Progenitor cell of endocrine pancreas (in vitro differentiated cells): Measurements from ENCODE around the gene MYADML2. TPM values are rescaled to one million over a fixed set of nuclear protein-coding genes. Genes with fewer than 3 reads are reported as not detected.

ENCODE experiments used
- DNase-seq: peaks from one replicate; pipeline ENCODE4 v3.0.0; 2021; ENCODE audit warnings: low spot score; ENCODE audit not compliant: unreplicated experiment
- H3K27ac Mint-ChIP-seq: 2 replicates; pipeline ENCODE4 v1.8.0; 2021; ENCODE audit warnings: mild to moderate bottlenecking, moderate library complexity, mixed read lengths
- H3K27me3 Mint-ChIP-seq: 2 replicates; pipeline ENCODE4 v1.8.0; 2021; ENCODE audit warnings: mixed read lengths
- H3K36me3 Mint-ChIP-seq: 2 replicates; pipeline ENCODE4 v1.8.0; 2022; ENCODE audit warnings: mixed read lengths; ENCODE audit not compliant: insufficient read depth
- H3K4me1 Mint-ChIP-seq: 2 replicates; pipeline ENCODE4 v1.8.0; 2021; ENCODE audit warnings: low read depth, mixed read lengths
- H3K4me3 Mint-ChIP-seq: 2 replicates; pipeline ENCODE4 v1.8.0; 2021; ENCODE audit warnings: low read depth, mild to moderate bottlenecking, moderate library complexity, mixed read lengths
- H3K9me3 Mint-ChIP-seq: 2 replicates; pipeline ENCODE4 v1.8.0; 2021; ENCODE audit warnings: low read depth, mixed read lengths
- CTCF ChIP-seq: fragments of 200-600 bp; sonication (generic); IDR thresholded peaks from one replicate; pipeline ENCODE4 v1.5.0; 2021; ENCODE audit warnings: antibody characterized with exemption, mild to moderate bottlenecking; ENCODE audit not compliant: unreplicated experiment
- total RNA-seq: library from RNA; stranded (reverse); gene quantifications from 2 replicates; pipeline ENCODE4 v1.2.1, GENCODE V29; 2021

Gene MYADML2
- total RNA-seq, 1 donor from 2014 or later = not detected

GRCh38 chr17:81980707-81981343 is 33.8 kb upstream of the MYADML2 start:
- Mint-ChIP-seq H3K9me3 (no peaks in the 10 kb centered on the region), H3K27me3 (peaks cover 7% of the 10 kb centered on the region), H3K36me3 (peaks cover 4% of the 10 kb centered on the region), H3K4me3 (no peak overlapping the region), H3K27ac (no peak overlapping the region), H3K4me1 (peaks cover 2% of the 10 kb centered on the region)
- no peak for TF ChIP-seq CTCF
- no peak for DNase-seq

DNA sequence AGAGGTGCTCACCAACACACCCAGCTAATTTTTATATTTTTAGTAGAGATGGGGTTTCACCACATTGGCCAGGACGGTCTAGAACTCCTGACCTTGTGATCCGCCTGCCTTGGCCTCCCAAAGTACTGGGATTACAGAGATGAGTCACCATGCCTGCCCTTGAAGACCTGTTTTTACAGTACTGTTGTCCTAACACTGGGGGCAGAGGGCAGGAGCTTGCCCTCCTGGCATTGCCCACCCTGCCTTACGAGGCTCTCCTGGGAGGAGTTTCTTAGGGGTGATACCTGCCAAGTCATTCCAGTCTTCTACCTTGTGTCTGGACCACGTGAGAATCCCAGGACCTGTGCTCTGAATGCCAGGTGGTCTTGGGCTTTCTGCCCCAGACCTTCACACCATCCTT is 33.1 kb upstream of the MYADML2 start:
- Mint-ChIP-seq H3K4me3 (peak overlapping the region; percentile 24), H3K36me3 (peaks cover 2% of the 10 kb centered on the region), H3K27me3 (peaks cover 7% of the 10 kb centered on the region), H3K27ac (no peak overlapping the region), H3K4me1 (peaks cover 2% of the 10 kb centered on the region), H3K9me3 (no peaks in the 10 kb centered on the region)
- DNase-seq = no peak
- TF ChIP-seq CTCF = no peak

DNA sequence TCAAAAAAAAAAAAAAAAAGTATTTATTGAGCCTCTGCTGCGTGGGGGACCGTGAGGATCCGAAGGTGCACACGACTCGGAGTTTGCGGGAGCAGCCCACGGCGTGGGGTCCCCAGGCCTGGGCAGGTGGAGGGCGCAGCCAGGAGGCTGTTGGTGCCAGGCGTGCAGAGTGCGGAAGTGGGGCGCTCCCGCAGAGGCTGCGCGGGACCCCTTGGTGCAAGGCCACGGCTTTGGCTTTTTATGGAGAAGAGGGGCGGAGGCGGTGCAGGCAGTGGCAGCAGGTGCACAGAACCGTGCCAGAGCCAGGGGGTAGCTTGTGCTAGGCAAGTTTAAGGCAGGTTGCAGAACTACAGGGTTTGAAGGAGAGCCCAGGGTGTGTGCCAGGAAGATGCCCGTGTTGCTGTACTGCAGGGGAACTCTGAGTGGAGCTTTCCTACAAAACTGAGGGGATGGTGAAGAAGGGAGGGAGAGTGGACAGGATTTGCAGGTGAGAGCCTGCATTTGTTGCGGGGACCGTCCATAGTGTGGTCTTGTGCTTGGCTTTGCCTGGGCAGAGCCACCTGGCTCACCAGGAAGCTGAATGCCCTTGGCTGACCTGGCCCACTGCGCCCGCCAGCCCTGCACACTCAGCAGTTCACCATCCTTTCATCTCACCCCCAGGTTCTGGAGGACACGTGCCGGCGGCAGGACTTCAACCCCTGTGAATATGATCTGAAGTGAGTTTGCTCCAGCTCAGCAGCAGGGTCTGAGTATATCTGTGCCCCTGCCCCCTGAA is 31.7 kb upstream of the MYADML2 start:
- Mint-ChIP-seq H3K36me3 (no peaks in the 10 kb centered on the region), H3K4me1 (peaks cover 2% of the 10 kb centered on the region), H3K27me3 (peaks cover 10% of the 10 kb centered on the region), H3K27ac (peak overlapping the region; percentile 86), H3K4me3 (peak overlapping the region; percentile 71), H3K9me3 (no peaks in the 10 kb centered on the region)
- no peak for TF ChIP-seq CTCF
- no peak for DNase-seq

GRCh38 chr17:81977211-81977808 is 30.3 kb upstream of the MYADML2 start, which contains the start of gene ASPSCR1:
ASPSCR1 (plus strand) TSS chr17:81977629; CDS start chr17:81977647, 18 bp downstream.
- H3K27ac Mint-ChIP-seq = peak within 1 kb of the TSS; percentile 94
- DNase-seq = peak; percentile 85
- H3K4me3 Mint-ChIP-seq = peak within 1 kb of the TSS; percentile 88
- H3K9me3 Mint-ChIP-seq = no peaks in the 10 kb centered on the region
- peaks cover 10% of the 10 kb centered on the region for H3K27me3 Mint-ChIP-seq
- peaks cover 2% of the 10 kb centered on the region for H3K4me1 Mint-ChIP-seq
- TF ChIP-seq CTCF = no peak
- H3K36me3 Mint-ChIP-seq = no peaks in the 10 kb centered on the region

- Mint-ChIP-seq H3K4me3 (peak overlapping the region; percentile 88), H3K9me3 (no peaks in the 10 kb centered on the region), H3K27ac (peak overlapping the region; percentile 94), H3K27me3 (peaks cover 10% of the 10 kb centered on the region), H3K36me3 (no peaks in the 10 kb centered on the region), H3K4me1 (peaks cover 2% of the 10 kb centered on the region)
- TF ChIP-seq CTCF = no peak
- DNase-seq = no peak
Observed at GRCh38 chr17:81976332-81977210, 29.5 kb upstream of the MYADML2 start.
